ENCODE measurements around the gene SHMT2.

DNA sequence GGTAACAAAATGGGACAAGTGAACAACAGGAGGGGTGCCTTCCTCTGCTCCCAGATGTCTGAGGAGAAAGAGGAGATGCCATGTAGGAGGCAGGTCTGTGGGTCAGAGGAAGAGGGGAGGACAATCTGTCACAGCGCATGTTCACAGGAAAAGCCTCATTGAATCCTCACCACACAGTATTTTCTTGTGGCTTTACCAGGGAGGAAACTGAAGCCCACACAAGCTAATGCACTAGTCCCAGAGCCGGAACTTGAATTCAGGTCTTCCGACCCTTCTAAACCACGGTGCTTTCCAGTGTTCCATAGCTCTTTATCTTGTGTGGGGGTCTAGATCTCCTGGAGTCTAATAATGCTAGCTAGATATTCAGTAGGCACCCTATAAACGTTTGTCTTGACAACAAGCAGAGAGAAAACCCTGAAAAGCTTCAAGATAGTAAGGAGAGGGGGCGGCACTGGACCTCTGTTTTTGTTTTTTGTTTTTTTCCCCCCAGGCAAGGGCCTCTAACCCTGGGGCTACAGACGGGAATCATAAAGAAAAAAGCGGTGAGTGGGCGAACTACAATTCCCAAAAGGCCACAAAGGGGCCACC, 371 bp upstream of the SHMT2 start:
- no peak for TF ChIP-seq RAD21 (IDR thresholded peaks at IDR 0.05; ENCODE audit: low read depth)
- TF ChIP-seq, protein P1, sequence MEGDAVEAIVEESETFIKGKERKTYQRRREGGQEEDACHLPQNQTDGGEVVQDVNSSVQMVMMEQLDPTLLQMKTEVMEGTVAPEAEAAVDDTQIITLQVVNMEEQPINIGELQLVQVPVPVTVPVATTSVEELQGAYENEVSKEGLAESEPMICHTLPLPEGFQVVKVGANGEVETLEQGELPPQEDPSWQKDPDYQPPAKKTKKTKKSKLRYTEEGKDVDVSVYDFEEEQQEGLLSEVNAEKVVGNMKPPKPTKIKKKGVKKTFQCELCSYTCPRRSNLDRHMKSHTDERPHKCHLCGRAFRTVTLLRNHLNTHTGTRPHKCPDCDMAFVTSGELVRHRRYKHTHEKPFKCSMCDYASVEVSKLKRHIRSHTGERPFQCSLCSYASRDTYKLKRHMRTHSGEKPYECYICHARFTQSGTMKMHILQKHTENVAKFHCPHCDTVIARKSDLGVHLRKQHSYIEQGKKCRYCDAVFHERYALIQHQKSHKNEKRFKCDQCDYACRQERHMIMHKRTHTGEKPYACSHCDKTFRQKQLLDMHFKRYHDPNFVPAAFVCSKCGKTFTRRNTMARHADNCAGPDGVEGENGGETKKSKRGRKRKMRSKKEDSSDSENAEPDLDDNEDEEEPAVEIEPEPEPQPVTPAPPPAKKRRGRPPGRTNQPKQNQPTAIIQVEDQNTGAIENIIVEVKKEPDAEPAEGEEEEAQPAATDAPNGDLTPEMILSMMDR (IDR thresholded peaks at IDR 0.05 in 2 of 3, conservative IDR thresholded peaks at IDR 0.05 in 1 of 3; ENCODE audit: borderline replicate concordance in 1 of 3, insufficient read depth in 1 of 3, low read depth in 2 of 3, low read length in 2 of 3) = no peak
- no peak for TF ChIP-seq ZNF274 (IDR thresholded peaks at IDR 0.05; ENCODE audit: low read depth, low read length)
- TF ChIP-seq POLR2AphosphoS5 (IDR thresholded peaks at IDR 0.05; ENCODE audit: low read depth, low read length) = no peak
- TF ChIP-seq, protein P2, sequence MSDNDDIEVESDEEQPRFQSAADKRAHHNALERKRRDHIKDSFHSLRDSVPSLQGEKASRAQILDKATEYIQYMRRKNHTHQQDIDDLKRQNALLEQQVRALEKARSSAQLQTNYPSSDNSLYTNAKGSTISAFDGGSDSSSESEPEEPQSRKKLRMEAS (IDR thresholded peaks at IDR 0.05) = no peak
- TF ChIP-seq EZH2 (IDR thresholded peaks at IDR 0.05) = no peak
- no peak for TF ChIP-seq POLR2A (IDR thresholded peaks at IDR 0.05; ENCODE audit: borderline replicate concordance, extremely low read depth, insufficient read depth, insufficient read length)
- TF ChIP-seq, protein P3, sequence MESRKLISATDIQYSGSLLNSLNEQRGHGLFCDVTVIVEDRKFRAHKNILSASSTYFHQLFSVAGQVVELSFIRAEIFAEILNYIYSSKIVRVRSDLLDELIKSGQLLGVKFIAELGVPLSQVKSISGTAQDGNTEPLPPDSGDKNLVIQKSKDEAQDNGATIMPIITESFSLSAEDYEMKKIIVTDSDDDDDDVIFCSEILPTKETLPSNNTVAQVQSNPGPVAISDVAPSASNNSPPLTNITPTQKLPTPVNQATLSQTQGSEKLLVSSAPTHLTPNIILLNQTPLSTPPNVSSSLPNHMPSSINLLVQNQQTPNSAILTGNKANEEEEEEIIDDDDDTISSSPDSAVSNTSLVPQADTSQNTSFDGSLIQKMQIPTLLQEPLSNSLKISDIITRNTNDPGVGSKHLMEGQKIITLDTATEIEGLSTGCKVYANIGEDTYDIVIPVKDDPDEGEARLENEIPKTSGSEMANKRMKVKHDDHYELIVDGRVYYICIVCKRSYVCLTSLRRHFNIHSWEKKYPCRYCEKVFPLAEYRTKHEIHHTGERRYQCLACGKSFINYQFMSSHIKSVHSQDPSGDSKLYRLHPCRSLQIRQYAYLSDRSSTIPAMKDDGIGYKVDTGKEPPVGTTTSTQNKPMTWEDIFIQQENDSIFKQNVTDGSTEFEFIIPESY (IDR thresholded peaks at IDR 0.05; ENCODE audit: extremely low read depth, insufficient replicate concordance, low read length) = no peak
- no peak for TF ChIP-seq YY1 (IDR thresholded peaks at IDR 0.05; ENCODE audit: extremely low read depth, insufficient replicate concordance, low read depth, low read length)
